ENCODE results near the gene GYPA.

GYPA gene

DNA sequence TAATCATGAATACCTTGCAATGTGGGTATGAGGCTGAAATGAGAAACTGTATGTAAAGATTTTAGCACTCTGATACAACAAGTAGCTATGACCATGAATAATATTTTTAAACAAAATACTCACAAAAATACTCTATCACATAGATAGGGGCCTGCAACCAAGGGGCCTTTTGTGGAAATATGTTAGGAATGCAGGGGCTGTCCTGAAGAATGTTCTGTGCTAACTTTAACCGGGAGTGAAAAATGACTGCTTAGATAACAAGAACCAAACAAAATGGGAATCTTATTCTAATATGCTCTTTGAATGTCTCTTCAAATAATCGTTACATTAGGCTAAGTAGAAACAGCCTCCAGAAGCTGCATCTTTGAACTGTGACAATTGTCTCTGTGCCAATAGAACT is 37.9 kb upstream of the GYPA start:
- H3K4me3 ChIP-seq (ENCODE audit: control insufficient read depth, low read depth, low read length), result no peak overlapping the region
- DNase-seq (ENCODE audit: low read depth), result no peak
- TF ChIP-seq, protein P1, sequence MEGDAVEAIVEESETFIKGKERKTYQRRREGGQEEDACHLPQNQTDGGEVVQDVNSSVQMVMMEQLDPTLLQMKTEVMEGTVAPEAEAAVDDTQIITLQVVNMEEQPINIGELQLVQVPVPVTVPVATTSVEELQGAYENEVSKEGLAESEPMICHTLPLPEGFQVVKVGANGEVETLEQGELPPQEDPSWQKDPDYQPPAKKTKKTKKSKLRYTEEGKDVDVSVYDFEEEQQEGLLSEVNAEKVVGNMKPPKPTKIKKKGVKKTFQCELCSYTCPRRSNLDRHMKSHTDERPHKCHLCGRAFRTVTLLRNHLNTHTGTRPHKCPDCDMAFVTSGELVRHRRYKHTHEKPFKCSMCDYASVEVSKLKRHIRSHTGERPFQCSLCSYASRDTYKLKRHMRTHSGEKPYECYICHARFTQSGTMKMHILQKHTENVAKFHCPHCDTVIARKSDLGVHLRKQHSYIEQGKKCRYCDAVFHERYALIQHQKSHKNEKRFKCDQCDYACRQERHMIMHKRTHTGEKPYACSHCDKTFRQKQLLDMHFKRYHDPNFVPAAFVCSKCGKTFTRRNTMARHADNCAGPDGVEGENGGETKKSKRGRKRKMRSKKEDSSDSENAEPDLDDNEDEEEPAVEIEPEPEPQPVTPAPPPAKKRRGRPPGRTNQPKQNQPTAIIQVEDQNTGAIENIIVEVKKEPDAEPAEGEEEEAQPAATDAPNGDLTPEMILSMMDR (IDR thresholded peaks at IDR 0.05; ENCODE audit: control insufficient read depth, insufficient read depth, low read depth, low read length, missing control alignments), result no peak

DNA sequence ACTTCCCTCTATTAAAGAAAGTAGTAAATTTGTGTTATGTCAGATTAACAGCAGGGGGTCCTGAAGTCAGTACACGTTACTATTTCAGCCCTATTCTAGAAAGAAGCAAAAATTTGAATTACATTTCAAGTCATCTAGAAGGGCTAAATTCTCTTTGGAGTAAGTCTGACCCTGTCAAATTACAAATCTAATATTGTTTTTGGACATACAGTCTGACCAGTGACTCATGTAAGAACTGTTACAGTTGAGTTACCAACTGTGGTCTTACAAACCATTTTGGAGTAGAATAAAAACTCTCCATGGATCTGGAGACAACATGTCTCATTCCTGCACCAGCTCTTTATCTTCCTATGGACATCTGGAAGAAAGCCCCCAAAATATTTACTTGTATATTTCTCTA is 36.0 kb upstream of the GYPA start:
- DNase-seq (ENCODE audit: low read depth), result no peak
- TF ChIP-seq, protein P1 (IDR thresholded peaks at IDR 0.05; ENCODE audit: control insufficient read depth, insufficient read depth, low read depth, low read length, missing control alignments), result no peak
- no peak overlapping the region for H3K4me3 ChIP-seq (ENCODE audit: control insufficient read depth, low read depth, low read length)

DNA sequence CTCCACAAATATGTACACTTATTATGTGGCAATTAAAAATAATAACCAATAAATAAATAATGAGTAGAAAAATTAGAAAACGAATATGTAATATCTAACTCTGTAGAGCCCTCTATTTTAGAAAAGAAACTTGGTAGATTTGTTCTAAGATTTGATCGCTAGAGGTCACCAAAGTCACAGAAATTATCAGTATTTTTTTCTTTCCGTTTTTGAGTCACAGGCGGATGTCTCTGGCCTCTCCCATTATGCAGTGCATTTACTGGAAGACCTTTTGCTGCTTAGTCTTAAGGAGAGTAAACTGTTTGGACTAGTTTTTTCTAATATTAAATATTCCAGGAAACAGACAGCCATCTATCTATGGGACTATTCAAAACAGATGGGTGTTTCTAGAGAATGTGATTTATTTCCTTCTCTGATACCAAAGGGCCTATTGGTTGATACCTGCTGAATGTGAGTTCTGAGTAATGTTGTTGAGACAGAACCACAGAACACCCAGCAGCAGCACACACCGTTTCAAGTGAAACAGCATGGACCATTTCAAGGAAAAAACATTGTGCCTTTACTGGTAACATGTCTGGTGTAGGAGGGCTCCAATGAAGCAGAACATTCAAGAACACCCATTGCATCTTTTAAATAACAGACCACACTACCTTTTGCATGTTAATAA is 34.0 kb upstream of the GYPA start:
- no peak overlapping the region for H3K4me3 ChIP-seq (ENCODE audit: control insufficient read depth, low read depth, low read length)
- TF ChIP-seq, protein P1 (IDR thresholded peaks at IDR 0.05; ENCODE audit: control insufficient read depth, insufficient read depth, low read depth, low read length, missing control alignments), result no peak
- DNase-seq (ENCODE audit: low read depth), result peak; percentile 17

DNA sequence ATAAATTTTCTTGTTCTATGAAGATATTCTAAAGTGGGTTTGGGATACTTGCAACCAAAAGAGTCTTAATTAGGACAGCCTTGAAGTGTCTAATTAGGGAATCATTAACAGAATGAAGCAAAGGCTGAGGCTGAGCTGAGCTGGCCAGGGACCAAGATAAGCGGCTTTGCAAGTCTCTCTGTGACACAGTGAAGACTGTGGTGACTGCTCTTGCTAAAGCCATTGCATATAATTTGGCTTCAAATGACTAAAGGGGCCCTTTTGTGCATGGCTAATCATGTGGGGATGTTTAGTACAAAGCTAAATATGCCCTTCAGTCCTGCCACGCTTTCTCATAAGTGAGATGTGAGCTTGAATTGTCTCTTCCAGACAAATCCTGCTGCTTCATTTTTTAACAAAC is 31.2 kb upstream of the GYPA start:
- no peak overlapping the region for H3K4me3 ChIP-seq (ENCODE audit: control insufficient read depth, low read depth, low read length)
- no peak for DNase-seq (ENCODE audit: low read depth)
- TF ChIP-seq, protein P1 (IDR thresholded peaks at IDR 0.05; ENCODE audit: control insufficient read depth, insufficient read depth, low read depth, low read length, missing control alignments), result no peak

DNA sequence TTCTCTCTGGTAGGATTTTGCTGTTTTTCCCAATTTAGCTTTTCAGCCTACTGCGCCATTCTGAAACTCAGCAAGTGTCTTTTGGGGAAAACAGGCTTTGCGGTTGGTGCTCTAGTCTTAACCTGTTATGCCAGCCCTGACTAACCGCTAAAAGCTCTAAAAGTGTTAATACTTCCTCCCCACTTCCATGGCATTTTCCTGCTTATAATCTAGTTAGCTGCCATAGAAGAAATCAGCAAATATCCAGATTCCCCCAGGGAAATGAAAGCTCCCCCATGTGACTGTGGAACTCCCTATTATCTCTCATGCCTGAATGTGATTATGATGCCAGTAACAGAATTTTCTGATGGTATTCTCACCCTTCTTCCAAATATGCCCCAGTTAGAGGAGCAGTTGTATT is 28.7 kb upstream of the GYPA start:
- DNase-seq (ENCODE audit: low read depth), result no peak
- no peak overlapping the region for H3K4me3 ChIP-seq (ENCODE audit: control insufficient read depth, low read depth, low read length)

DNA sequence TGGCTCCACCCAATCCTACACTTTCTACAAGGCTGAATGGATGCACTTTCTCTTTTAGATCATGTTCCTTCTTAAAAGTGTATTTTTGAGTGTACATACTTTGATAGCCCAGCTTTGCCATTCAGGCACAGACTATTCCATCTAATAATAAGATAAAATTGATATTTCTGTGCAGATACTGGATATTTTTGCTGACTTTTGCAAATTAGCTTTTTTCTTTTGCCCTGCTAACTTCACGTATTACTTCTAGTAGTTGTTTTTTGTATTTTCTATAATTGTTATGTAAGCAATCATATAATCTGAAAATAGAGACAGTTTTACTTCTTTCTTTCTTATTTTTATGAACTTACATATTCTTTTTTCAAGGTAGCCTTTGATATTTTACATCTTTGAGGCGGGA is 13.5 kb upstream of the GYPA start:
- DNase-seq (ENCODE audit: low read depth), result no peak
- TF ChIP-seq, protein P1 (IDR thresholded peaks at IDR 0.05; ENCODE audit: control insufficient read depth, insufficient read depth, low read depth, low read length, missing control alignments), result no peak
- H3K4me3 ChIP-seq (ENCODE audit: control insufficient read depth, low read depth, low read length), result no peak overlapping the region

More for the DNA sequence above, 28.7 kb upstream of the GYPA start:
- TF ChIP-seq, protein P1 (IDR thresholded peaks at IDR 0.05; ENCODE audit: control insufficient read depth, insufficient read depth, low read depth, low read length, missing control alignments), result no peak
